Measurements from ENCODE around the gene TMUB2.

DNA sequence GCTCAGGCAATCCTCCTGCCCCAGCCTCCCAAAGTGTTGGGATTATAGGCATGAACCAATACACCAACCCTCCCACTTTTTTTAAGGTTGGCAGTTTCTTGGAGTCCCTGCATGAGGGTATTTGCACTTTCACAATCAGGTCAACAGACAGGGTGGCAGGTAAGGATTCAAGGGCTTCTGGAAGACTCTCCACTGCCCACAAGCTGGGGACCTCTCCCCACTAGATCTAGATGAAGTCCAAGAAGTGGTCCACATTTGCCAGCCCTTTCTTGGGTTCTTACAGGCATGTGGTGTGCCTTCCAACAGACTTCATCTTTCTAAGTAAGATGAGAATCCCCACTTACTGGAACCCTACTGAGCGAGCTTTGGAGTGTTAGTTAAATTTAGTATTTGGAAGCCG is 12.3 kb upstream of the TMUB2 start:
- TF ChIP-seq, protein P1, sequence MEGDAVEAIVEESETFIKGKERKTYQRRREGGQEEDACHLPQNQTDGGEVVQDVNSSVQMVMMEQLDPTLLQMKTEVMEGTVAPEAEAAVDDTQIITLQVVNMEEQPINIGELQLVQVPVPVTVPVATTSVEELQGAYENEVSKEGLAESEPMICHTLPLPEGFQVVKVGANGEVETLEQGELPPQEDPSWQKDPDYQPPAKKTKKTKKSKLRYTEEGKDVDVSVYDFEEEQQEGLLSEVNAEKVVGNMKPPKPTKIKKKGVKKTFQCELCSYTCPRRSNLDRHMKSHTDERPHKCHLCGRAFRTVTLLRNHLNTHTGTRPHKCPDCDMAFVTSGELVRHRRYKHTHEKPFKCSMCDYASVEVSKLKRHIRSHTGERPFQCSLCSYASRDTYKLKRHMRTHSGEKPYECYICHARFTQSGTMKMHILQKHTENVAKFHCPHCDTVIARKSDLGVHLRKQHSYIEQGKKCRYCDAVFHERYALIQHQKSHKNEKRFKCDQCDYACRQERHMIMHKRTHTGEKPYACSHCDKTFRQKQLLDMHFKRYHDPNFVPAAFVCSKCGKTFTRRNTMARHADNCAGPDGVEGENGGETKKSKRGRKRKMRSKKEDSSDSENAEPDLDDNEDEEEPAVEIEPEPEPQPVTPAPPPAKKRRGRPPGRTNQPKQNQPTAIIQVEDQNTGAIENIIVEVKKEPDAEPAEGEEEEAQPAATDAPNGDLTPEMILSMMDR (IDR thresholded peaks at IDR 0.05; ENCODE audit: poor library complexity): no peak
- TF ChIP-seq EZH2 (IDR thresholded peaks at IDR 0.05; ENCODE audit: borderline replicate concordance): no peak
